Osteocyte (in vitro differentiated cells): ENCODE measurements around the gene NR4A1. TPM values are rescaled to one million over a fixed set of nuclear protein-coding genes. Genes with fewer than 3 reads are reported as not detected.
"Not testable (repeated sequence)": the region's sequence is repeated elsewhere in the genome, so short reads cannot be mapped to it uniquely, and the experiment has no call there.

Source experiments
- DNase-seq: peaks from one replicate; pipeline ENCODE4 v3.0.0; 2021; ENCODE audit warnings: mixed read lengths; ENCODE audit not compliant: unreplicated experiment; ENCODE audit errors: extremely low spot score
- H3K27ac Mint-ChIP-seq: one replicate; pipeline ENCODE4 v1.8.0; 2021; ENCODE audit warnings: mild to moderate bottlenecking, mixed read lengths; ENCODE audit not compliant: unreplicated experiment
- H3K27me3 Mint-ChIP-seq: one replicate; pipeline ENCODE4 v1.8.0; 2021; ENCODE audit warnings: mixed read lengths; ENCODE audit not compliant: unreplicated experiment
- H3K36me3 Mint-ChIP-seq: one replicate; pipeline ENCODE4 v1.8.0; 2021; ENCODE audit warnings: mixed read lengths; ENCODE audit not compliant: unreplicated experiment
- H3K4me1 Mint-ChIP-seq: one replicate; pipeline ENCODE4 v1.8.0; 2021; ENCODE audit warnings: mixed read lengths; ENCODE audit not compliant: unreplicated experiment
- H3K4me3 Mint-ChIP-seq: one replicate; pipeline ENCODE4 v1.8.0; 2021; ENCODE audit warnings: mild to moderate bottlenecking, moderate library complexity, mixed read lengths; ENCODE audit not compliant: unreplicated experiment
- H3K9me3 Mint-ChIP-seq: one replicate; pipeline ENCODE4 v1.8.0; 2021; ENCODE audit warnings: mixed read lengths; ENCODE audit not compliant: unreplicated experiment
- total RNA-seq: library from RNA; stranded (reverse); gene quantifications from 2 replicates; pipeline ENCODE4 v1.2.1, GENCODE V29; 2021
- TF ChIP-seq, protein P1 (sequence below): fragments of 200-600 bp; sonication (generic); IDR thresholded peaks from 2 replicates; pipeline ENCODE4 v1.5.0; 2021; ENCODE audit warnings: antibody characterized with exemption, mild to moderate bottlenecking, moderate library complexity

Gene NR4A1
- total RNA-seq, 1 donor from 2014 or later, result 13.0 TPM

DNA sequence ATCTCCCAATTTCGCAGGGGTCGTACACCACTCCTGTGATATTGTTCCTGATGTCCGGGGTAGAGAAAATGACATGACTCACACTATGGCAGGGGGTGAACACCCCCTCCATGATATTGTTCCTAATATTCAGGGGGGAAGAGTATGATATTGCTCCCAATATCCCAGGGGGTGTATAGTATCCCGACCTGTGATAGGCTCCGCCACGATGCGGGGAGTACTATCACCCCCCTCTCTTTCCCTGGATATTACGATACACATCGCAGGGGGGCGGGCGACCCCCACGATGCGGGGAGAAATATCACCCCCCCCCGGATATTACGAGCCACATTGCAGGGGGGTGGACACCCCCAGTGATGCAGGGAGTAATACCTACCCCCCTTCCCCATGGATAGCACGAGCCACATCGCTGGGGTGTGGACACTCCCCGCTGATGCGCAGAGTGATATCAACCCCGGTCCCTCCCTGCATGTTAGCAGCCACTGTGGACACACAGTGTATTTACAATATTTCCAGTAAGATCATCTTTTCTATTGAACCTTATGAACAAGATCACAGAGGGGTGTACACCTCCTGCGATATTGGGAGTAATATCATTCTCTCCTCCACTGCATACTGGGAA, 45.9 kb downstream of the NR4A1 start:
- no peaks in the 10 kb centered on the region for H3K4me1 Mint-ChIP-seq
- peaks cover 53% of the 10 kb centered on the region for H3K27me3 Mint-ChIP-seq
- no peak overlapping the region for H3K27ac Mint-ChIP-seq
- no peak overlapping the region for H3K4me3 Mint-ChIP-seq
- H3K36me3 Mint-ChIP-seq, result no peaks in the 10 kb centered on the region
- DNase-seq, result no peak
- TF ChIP-seq, protein P1, sequence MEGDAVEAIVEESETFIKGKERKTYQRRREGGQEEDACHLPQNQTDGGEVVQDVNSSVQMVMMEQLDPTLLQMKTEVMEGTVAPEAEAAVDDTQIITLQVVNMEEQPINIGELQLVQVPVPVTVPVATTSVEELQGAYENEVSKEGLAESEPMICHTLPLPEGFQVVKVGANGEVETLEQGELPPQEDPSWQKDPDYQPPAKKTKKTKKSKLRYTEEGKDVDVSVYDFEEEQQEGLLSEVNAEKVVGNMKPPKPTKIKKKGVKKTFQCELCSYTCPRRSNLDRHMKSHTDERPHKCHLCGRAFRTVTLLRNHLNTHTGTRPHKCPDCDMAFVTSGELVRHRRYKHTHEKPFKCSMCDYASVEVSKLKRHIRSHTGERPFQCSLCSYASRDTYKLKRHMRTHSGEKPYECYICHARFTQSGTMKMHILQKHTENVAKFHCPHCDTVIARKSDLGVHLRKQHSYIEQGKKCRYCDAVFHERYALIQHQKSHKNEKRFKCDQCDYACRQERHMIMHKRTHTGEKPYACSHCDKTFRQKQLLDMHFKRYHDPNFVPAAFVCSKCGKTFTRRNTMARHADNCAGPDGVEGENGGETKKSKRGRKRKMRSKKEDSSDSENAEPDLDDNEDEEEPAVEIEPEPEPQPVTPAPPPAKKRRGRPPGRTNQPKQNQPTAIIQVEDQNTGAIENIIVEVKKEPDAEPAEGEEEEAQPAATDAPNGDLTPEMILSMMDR, result no peak
- no peaks in the 10 kb centered on the region for H3K9me3 Mint-ChIP-seq

DNA sequence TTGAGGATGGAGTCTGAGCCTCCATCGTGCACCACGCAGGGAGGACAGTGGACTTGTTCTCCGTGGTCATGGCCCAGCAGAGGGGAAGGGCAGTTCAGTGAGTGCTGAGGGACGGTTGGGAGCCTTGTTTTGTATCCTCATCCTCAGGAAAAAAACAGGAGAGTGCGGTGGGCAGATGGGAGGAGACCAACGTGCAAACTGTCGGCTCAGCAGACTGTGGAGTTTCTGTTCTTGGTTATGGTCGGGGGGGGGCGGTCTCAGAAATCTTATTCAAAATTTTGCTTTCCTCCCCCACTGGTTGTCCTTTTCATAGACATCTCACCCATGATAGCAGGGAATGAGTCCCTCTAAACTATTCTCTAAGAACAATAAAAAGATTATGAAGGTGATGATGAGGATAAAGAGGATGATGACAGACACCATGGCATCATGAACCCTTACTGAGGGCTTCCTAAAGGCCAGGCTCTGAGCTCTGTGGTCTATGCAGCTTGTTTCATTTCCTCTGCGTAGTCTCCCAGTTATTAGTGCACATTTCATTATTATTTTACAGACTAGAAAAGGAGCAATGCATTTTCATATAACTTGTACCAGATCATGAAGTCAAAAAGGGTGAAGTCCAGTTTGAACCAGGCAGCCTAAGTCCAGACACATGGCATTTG, 53.3 kb downstream of the NR4A1 start:
- not testable (repeated sequence) for H3K4me3 Mint-ChIP-seq, H3K27ac Mint-ChIP-seq, H3K4me1 Mint-ChIP-seq, H3K9me3 Mint-ChIP-seq, H3K36me3 Mint-ChIP-seq, DNase-seq
- peaks cover 65% of the 10 kb centered on the region for H3K27me3 Mint-ChIP-seq

Other genes starting within 250 kb of the NR4A1 start
- gene FIGNL2, start 202.7 kb upstream of the NR4A1 start, total RNA-seq, result 0.08 TPM in 2 replicates
- not detected in 2 replicates for gene ANKRD33, start 163.3 kb upstream of the NR4A1 start, total RNA-seq
- not detected in 2 replicates for gene ACVRL1, start 143.9 kb upstream of the NR4A1 start, total RNA-seq
- 15.2 and 15.8 TPM in 2 replicates for gene ACVR1B, start 99.7 kb upstream of the NR4A1 start, total RNA-seq
- 22.5 and 25.5 TPM in 2 replicates for gene TAMALIN, start 44.5 kb upstream of the NR4A1 start, total RNA-seq
- gene ATG101, start 18.5 kb downstream of the NR4A1 start, total RNA-seq, result 41.7 and 46.1 TPM in 2 replicates
- not detected in 2 replicates for gene SMIM41, start 28.3 kb downstream of the NR4A1 start, total RNA-seq
- 9.2 and 9.9 TPM in 2 replicates for gene KRT80, start 140.6 kb downstream of the NR4A1 start, total RNA-seq
- 168 and 178 TPM in 2 replicates for gene KRT7, start 181.8 kb downstream of the NR4A1 start, total RNA-seq
- 0.24 TPM in 2 replicates for gene KRT86, start 223.2 kb downstream of the NR4A1 start, total RNA-seq
- gene KRT81, start 240.1 kb downstream of the NR4A1 start, total RNA-seq, result 0.50 and 0.83 TPM in 2 replicates